Placental epithelial cell (primary cell): Measurements from ENCODE around the gene ZNF688. TPM values are rescaled to one million over a fixed set of nuclear protein-coding genes. Genes with fewer than 3 reads are reported as not detected.

Source experiments
- small RNA-seq: library from RNA; depleted of rRNA; stranded (forward); fragments of <200 nt; gene quantifications from one replicate; pipeline ENCODE3, GENCODE V24; 2012
- total RNA-seq: library from RNA; depleted of rRNA; stranded (reverse); fragments of >200 nt; gene quantifications from 2 replicates; pipeline ENCODE4 v1.2.3, GENCODE V29; 2012

The ZNF688 gene
- 5.1 and 14.5 TPM in 2 replicates for total RNA-seq

GRCh38 chr16:30571445-30572322 is at the start of gene ZNF688:
TSS of gene ZNF688 (minus strand) at chr16:30571714. CDS start at chr16:30571629, 85 bp downstream.

GRCh38 chr16:30609926-30610839 is 38.7 kb upstream of the ZNF688 start, which contains the start of gene ZNF689:
TSS of gene ZNF689 (minus strand) at chr16:30610389. CDS start at chr16:30610041, 348 bp downstream.

GRCh38 chr16:30585400-30586191 is 14.1 kb upstream of the ZNF688 start, which contains the start of gene ZNF785:
TSS of gene ZNF785 (minus strand) at chr16:30585697. CDS start at chr16:30585611, 86 bp downstream.

GRCh38 chr16:30557957-30558788 is 13.3 kb downstream of the ZNF688 start, which contains the start of gene ZNF764:
TSS of gene ZNF764 (minus strand) at chr16:30558374. CDS start at chr16:30558182, 192 bp downstream.

GRCh38 chr16:30534368-30535105 is 37.0 kb downstream of the ZNF688 start, which contains the start of gene ZNF747:
TSS of gene ZNF747 (minus strand) at chr16:30534858. CDS start at chr16:30534679, 179 bp downstream.

GRCh38 chr16:30526137-30526822 is 45.2 kb downstream of the ZNF688 start, which contains the start of gene ZNF768:
TSS of gene ZNF768 (minus strand) at chr16:30526566. CDS start at chr16:30526413, 153 bp downstream.

Small RNA genes within 50 kb of the gene (small RNA-seq; reads per million reads assigned to genes)
- gene AC093249.4, result not detected

Other genes with a start within 250 kb of the ZNF688 start
- 37.5 and 38.1 TPM in 2 replicates for gene CD2BP2, start 216.4 kb downstream of the ZNF688 start, total RNA-seq
- gene TBC1D10B, start 201.2 kb downstream of the ZNF688 start, total RNA-seq, result 31.7 and 39.7 TPM in 2 replicates
- gene MYL11, start 196.9 kb downstream of the ZNF688 start, total RNA-seq, result not detected in 2 replicates
- 0.39 TPM in 1 of 2 replicates, not detected in the other for gene SEPTIN1, start 189.2 kb downstream of the ZNF688 start, total RNA-seq
- gene ZNF48, start 176.3 kb downstream of the ZNF688 start, total RNA-seq, result 6.7 and 8.4 TPM in 2 replicates
- 7.1 and 11.8 TPM in 2 replicates for gene ZNF771, start 164.1 kb downstream of the ZNF688 start, total RNA-seq
- 13.0 and 15.4 TPM in 2 replicates for gene DCTPP1, start 141.7 kb downstream of the ZNF688 start, total RNA-seq
- gene SEPHS2, start 125.8 kb downstream of the ZNF688 start, total RNA-seq, result 7.4 and 8.6 TPM in 2 replicates
- gene ITGAL, start 99.0 kb downstream of the ZNF688 start, total RNA-seq, result not detected in 2 replicates
- 28.7 and 36.7 TPM in 2 replicates for gene ZNF768, start 45.1 kb downstream of the ZNF688 start, total RNA-seq
- gene ZNF747, start 36.9 kb downstream of the ZNF688 start, total RNA-seq, result 21.5 and 25.1 TPM in 2 replicates
- gene ZNF764, start 13.3 kb downstream of the ZNF688 start, total RNA-seq, result 6.6 and 7.5 TPM in 2 replicates
- gene ZNF785, start 14.0 kb upstream of the ZNF688 start, total RNA-seq, result 9.2 and 14.1 TPM in 2 replicates
- 5.9 and 10.7 TPM in 2 replicates for gene ZNF689, start 38.7 kb upstream of the ZNF688 start, total RNA-seq
- 7.9 and 11.3 TPM in 2 replicates for gene PRR14, start 79.2 kb upstream of the ZNF688 start, total RNA-seq
- gene FBRS, start 86.7 kb upstream of the ZNF688 start, total RNA-seq, result 31.6 and 47.1 TPM in 2 replicates
- 25.1 and 38.8 TPM in 2 replicates for gene SRCAP, start 127.5 kb upstream of the ZNF688 start, total RNA-seq
- 28.4 and 30.2 TPM in 2 replicates for gene PHKG2, start 176.7 kb upstream of the ZNF688 start, total RNA-seq
- gene CFAP119, start 190.3 kb upstream of the ZNF688 start, total RNA-seq, result 2.7 and 3.0 TPM in 2 replicates
- gene RNF40, start 190.6 kb upstream of the ZNF688 start, total RNA-seq, result 67.5 and 76.0 TPM in 2 replicates
- gene ZNF629, start 215.5 kb upstream of the ZNF688 start, total RNA-seq, result 21.7 and 22.4 TPM in 2 replicates